ENCODE results near the gene NYNRIN. TPM values are rescaled to one million over a fixed set of nuclear protein-coding genes. Genes with fewer than 3 reads are reported as not detected.
"Not testable (repeated sequence)": the region's sequence is repeated elsewhere in the genome, so short reads cannot be mapped to it uniquely, and the experiment has no call there.

NYNRIN gene
- 23.1 TPM for total RNA-seq

DNA sequence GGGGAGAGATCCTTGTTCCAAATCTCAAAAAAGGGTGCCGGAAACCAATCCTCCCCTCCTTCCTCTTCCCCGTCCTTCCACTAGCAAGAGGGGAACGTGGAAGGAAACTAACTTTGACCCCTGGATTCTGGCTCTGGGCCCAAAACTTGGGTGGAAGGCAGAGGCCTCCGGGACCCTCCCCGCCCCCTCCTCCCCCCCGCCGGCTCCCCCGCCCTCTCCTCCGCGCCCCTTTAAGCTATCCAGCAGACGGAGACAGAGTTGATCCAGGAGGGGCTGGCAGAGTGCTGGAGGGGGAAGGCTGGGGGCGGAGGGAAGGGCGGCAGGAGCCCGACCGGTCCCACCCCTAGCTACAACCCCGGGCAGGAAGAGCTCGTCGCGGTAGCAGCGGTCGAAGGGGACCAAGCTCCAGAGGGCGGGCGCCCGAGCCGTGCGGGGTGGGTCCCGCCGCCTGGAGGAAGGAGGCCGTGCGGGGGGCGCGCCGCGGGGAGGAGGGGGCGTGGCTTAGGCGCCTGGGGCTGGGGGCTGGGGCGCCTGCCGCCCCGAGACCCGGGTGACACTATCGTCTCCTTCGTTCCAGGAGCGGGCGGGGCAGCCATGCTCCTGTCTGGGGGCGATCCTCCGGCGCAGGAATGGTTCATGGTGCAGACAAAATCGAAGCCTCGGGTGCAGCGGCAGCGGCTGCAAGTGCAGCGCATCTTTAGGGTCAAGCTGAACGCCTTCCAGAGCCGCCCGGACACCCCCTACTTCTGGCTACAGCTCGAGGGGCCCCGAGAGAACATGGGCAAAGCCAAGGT lies at the start of gene NYNRIN:
Gene NYNRIN (plus strand): TSS at position 351 of the 794 bp plus-strand sequence. CDS start 244 bp downstream, at position 595.
- peak in 1 of 2 donors; percentile 74 for DNase-seq (ENCODE audit: low spot score in 2 of 2)
- Histone ChIP-seq H3K4me1 (peaks cover 2 to 8% of the 10 kb centered on the region in 2 donors), H3K27ac (peak within 1 kb of the TSS; percentile 47 to 59), H3K36me3 (no peaks in the 10 kb centered on the region), H3K27me3 (no peaks in the 10 kb centered on the region), H3K4me3 (peak within 1 kb of the TSS; percentile 73 to 76), H3K9me3 (no peaks in the 10 kb centered on the region)
- TF ChIP-seq, protein P1, sequence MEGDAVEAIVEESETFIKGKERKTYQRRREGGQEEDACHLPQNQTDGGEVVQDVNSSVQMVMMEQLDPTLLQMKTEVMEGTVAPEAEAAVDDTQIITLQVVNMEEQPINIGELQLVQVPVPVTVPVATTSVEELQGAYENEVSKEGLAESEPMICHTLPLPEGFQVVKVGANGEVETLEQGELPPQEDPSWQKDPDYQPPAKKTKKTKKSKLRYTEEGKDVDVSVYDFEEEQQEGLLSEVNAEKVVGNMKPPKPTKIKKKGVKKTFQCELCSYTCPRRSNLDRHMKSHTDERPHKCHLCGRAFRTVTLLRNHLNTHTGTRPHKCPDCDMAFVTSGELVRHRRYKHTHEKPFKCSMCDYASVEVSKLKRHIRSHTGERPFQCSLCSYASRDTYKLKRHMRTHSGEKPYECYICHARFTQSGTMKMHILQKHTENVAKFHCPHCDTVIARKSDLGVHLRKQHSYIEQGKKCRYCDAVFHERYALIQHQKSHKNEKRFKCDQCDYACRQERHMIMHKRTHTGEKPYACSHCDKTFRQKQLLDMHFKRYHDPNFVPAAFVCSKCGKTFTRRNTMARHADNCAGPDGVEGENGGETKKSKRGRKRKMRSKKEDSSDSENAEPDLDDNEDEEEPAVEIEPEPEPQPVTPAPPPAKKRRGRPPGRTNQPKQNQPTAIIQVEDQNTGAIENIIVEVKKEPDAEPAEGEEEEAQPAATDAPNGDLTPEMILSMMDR (IDR thresholded peaks at IDR 0.05) = no peak
- intact Hi-C loops (cut with DNase I) = loop anchor here (1.0 to 2.0 kb wide), 3 partner anchors 29 to 32 kb away; partner anchors contain the start of genes CBLN3 and KHNYN

DNA sequence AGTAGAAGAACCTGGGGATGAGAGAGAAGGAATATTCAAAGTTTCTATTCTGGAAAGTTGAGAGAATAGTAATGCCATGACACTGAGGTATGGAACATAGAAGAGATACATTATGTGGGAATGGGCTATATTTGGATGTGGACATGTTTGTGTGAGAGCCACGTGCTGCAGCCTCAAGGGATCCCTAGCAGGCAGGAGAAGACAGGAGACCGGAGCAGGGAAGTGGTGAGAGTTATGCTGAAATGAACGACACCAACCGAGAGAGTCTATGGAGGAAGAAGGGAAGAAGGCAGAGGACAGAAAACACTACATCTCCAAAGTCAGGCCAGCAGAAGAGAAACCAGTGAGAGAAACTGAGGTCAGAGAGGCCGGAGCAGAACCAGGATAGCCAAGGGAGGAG lies 49.1 kb upstream of the NYNRIN start:
- Histone ChIP-seq H3K27ac (no peak overlapping the region), H3K36me3 (no peaks in the 10 kb centered on the region), H3K9me3 (no peaks in the 10 kb centered on the region), H3K4me1 (no peaks in the 10 kb centered on the region), H3K4me3 (no peak overlapping the region), H3K27me3 (no peaks in the 10 kb centered on the region)
- TF ChIP-seq, protein P1 (IDR thresholded peaks at IDR 0.05) = no peak
- intact Hi-C loops (cut with DNase I) = no loop called here
- no peak for DNase-seq (ENCODE audit: low spot score in 2 of 2)

DNA sequence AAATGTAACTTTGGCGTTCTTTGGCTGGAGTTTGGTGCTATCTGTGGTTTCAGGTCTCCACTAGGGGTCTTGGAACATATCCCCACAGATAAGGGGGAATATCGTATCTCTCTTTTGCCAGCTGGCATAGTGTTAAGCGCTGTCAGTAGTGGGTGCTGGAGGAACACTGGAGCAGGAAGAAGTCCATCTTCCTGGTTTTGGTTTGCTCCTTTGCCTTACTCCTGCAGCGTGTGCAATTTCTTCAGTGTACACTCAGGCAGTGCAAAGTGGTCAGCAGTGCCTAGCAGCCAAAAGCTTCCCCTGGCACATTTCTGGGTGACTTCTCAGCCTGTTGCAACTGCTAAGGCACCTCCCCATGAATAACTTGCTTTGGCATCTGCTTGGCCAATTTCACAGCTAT lies 47.3 kb upstream of the NYNRIN start:
- Histone ChIP-seq H3K4me1 (no peaks in the 10 kb centered on the region), H3K4me3 (no peak overlapping the region), H3K9me3 (no peaks in the 10 kb centered on the region), H3K36me3 (no peaks in the 10 kb centered on the region), H3K27ac (no peak overlapping the region), H3K27me3 (no peaks in the 10 kb centered on the region)
- TF ChIP-seq, protein P1 (IDR thresholded peaks at IDR 0.05) = no peak
- no peak for DNase-seq (ENCODE audit: low spot score in 2 of 2)
- intact Hi-C loops (cut with DNase I) = no loop called here

DNA sequence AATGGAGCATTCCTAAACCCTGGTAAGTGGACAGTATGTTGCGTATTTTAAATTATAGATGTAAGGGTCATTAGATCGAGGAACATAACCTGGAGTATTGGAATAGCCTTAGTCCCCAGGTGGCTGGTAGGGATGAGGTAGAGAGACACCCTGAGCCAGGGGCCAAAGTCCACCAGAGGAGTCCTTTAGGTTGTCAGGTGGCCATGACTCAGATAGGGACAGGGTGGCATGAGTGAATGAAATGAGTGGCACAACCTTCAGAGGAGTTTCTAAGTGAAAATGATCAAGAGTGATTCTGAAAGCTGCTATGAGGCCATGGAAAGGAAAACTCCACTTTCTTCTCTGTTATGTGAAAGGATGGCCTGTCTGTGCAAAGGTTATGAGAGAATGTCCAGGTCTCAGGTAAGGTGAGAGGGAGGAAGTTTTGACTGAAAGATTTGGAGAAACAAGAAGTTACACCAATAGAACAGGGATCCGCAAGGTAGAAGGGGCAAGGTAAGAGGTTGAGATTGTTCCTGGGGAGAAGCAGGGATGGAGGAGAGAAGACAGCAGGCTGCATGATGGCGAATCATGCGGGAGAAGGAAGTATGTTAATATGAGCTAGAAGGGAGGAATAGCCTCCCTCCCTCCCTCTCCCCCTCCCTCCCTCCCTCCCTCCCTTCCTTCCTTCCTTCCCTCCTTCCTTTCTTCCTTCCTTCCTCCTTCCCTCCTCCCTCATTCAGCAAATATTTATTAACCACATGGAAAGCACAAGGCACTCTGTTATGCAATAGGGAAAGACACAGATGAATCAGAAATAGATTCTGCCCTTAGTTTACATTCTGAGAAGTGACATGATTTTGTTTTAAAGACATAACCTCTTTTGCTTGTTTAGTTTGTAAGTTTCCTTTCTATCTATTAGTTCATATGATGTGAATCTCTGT lies 45.0 kb upstream of the NYNRIN start:
- Histone ChIP-seq H3K9me3 (no peaks in the 10 kb centered on the region), H3K27ac (no peak overlapping the region), H3K4me3 (no peak overlapping the region), H3K36me3 (no peaks in the 10 kb centered on the region), H3K4me1 (no peaks in the 10 kb centered on the region), H3K27me3 (no peaks in the 10 kb centered on the region)
- DNase-seq (ENCODE audit: low spot score in 2 of 2) = no peak
- intact Hi-C loops (cut with DNase I) = no loop called here
- TF ChIP-seq, protein P1 (IDR thresholded peaks at IDR 0.05) = no peak

DNA sequence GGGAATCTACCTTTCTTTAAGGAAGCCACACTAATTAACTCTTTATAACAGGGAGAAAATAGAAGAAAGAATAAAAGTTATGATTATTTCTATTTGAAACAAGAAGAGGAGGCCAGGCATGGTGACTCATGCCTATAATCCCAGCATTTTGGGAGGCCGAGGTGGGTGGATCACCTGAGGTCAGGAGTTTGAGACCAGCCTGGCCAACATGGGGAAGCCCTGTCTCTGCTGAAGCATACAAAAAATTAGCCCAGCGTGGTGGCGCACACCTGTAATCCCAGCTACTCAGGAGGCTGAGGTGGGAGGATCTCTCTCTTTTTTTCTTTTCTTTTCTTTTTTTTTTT lies 44.3 kb upstream of the NYNRIN start:
- H3K9me3 ChIP-seq; H3K36me3 ChIP-seq; H3K4me3 ChIP-seq; intact Hi-C loops (cut with DNase I); DNase-seq (ENCODE audit: low spot score in 2 of 2); H3K27me3 ChIP-seq; H3K27ac ChIP-seq; H3K4me1 ChIP-seq: not testable (repeated sequence)

DNA sequence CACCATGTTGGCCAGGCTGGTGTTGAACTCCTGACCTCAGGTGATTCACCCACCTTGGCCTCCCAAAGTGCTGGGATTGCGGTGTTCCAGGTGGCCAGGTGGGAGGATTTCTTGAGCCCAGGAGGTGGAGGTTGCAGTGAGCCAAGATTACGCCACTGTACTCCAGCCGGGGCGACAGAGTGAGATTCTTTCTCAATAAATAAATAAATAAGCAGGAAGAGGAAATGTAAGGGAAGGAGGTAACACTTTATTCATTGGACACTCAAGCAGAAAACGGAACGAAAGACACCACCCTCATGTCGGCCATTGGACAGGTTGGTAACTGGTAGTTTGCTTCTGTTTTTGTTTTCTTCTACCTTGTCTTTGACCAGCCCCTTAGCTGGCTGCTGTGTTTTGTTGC lies 43.8 kb upstream of the NYNRIN start:
- H3K4me1 ChIP-seq = no peaks in the 10 kb centered on the region
- no peak overlapping the region for H3K27ac ChIP-seq
- intact Hi-C loops (cut with DNase I) = no loop called here
- H3K4me3 ChIP-seq = no peak overlapping the region
- TF ChIP-seq, protein P1 (IDR thresholded peaks at IDR 0.05) = no peak
- DNase-seq (ENCODE audit: low spot score in 2 of 2) = no peak
- H3K27me3 ChIP-seq = no peaks in the 10 kb centered on the region
- no peaks in the 10 kb centered on the region for H3K9me3 ChIP-seq
- H3K36me3 ChIP-seq = no peaks in the 10 kb centered on the region
